Measurements from ENCODE around the gene USP6NL.

USP6NL gene

GRCh38 chr10:11609052-11609451, 2.4 kb downstream of the USP6NL start:
- TF ChIP-seq POLR2AphosphoS5 (IDR thresholded peaks at IDR 0.05; ENCODE audit: low read depth, low read length) (no peak), SIN3A (IDR thresholded peaks at IDR 0.05; ENCODE audit: borderline replicate concordance, insufficient read depth, low read length) (no peak), FOXP2 (optimal IDR thresholded peaks at IDR 0.05; ENCODE audit: borderline replicate concordance, extremely low read depth, extremely low read length, insufficient read depth) (no peak), TAF1 (IDR thresholded peaks at IDR 0.05; ENCODE audit: borderline replicate concordance, insufficient read depth, low read length) (no peak), REST (IDR thresholded peaks at IDR 0.05; ENCODE audit: insufficient read depth in 1 of 2, low read depth in 2 of 2, low read length in 2 of 2) (no peak)

GRCh38 chr10:11608159-11609013, 3.1 kb downstream of the USP6NL start:
- TF ChIP-seq SIN3A (IDR thresholded peaks at IDR 0.05; ENCODE audit: borderline replicate concordance, insufficient read depth, low read length): no peak
- TF ChIP-seq POLR2AphosphoS5 (IDR thresholded peaks at IDR 0.05; ENCODE audit: low read depth, low read length): no peak
- TF ChIP-seq TAF1 (IDR thresholded peaks at IDR 0.05; ENCODE audit: borderline replicate concordance, insufficient read depth, low read length): no peak
- TF ChIP-seq REST (IDR thresholded peaks at IDR 0.05; ENCODE audit: insufficient read depth in 1 of 2, low read depth in 2 of 2, low read length in 2 of 2): no peak
- TF ChIP-seq FOXP2 (optimal IDR thresholded peaks at IDR 0.05; ENCODE audit: borderline replicate concordance, extremely low read depth, extremely low read length, insufficient read depth): no peak

GRCh38 chr10:11605807-11606408, 5.5 kb downstream of the USP6NL start:
- TF ChIP-seq POLR2AphosphoS5 (IDR thresholded peaks at IDR 0.05; ENCODE audit: low read depth, low read length): no peak
- no peak for TF ChIP-seq TAF1 (IDR thresholded peaks at IDR 0.05; ENCODE audit: borderline replicate concordance, insufficient read depth, low read length)
- TF ChIP-seq REST (IDR thresholded peaks at IDR 0.05; ENCODE audit: insufficient read depth in 1 of 2, low read depth in 2 of 2, low read length in 2 of 2): no peak

GRCh38 chr10:11604865-11605650, 6.4 kb downstream of the USP6NL start:
- TF ChIP-seq TAF1 (IDR thresholded peaks at IDR 0.05; ENCODE audit: borderline replicate concordance, insufficient read depth, low read length) (no peak), SIN3A (IDR thresholded peaks at IDR 0.05; ENCODE audit: borderline replicate concordance, insufficient read depth, low read length) (no peak), POLR2AphosphoS5 (IDR thresholded peaks at IDR 0.05; ENCODE audit: low read depth, low read length) (no peak), FOXP2 (optimal IDR thresholded peaks at IDR 0.05; ENCODE audit: borderline replicate concordance, extremely low read depth, extremely low read length, insufficient read depth) (no peak), REST (IDR thresholded peaks at IDR 0.05; ENCODE audit: insufficient read depth in 1 of 2, low read depth in 2 of 2, low read length in 2 of 2) (no peak)

Measured in PFSK-1 (cell line).